ENCODE results near the gene GNAQ.
"Not testable (repeated sequence)": the region's sequence is repeated elsewhere in the genome, so short reads cannot be mapped to it uniquely, and the experiment has no call there.

GNAQ gene

GRCh38 chr9:77726289-77726688 is 305.3 kb downstream of the GNAQ start:
- H3K4me3 ChIP-seq (ENCODE audit: low read depth, low read length) = no peak overlapping the region
- TF ChIP-seq CTCF (IDR thresholded peaks at IDR 0.05; ENCODE audit: insufficient read depth, low read depth, low read length, missing control alignments) = no peak
- DNase-seq (ENCODE audit: low read depth) = no peak

GRCh38 chr9:77725820-77726219 is 305.8 kb downstream of the GNAQ start:
- TF ChIP-seq CTCF (IDR thresholded peaks at IDR 0.05; ENCODE audit: insufficient read depth, low read depth, low read length, missing control alignments) = no peak
- DNase-seq (ENCODE audit: low read depth) = peak; percentile 2
- no peak overlapping the region for H3K4me3 ChIP-seq (ENCODE audit: low read depth, low read length)

- no peak for TF ChIP-seq CTCF (IDR thresholded peaks at IDR 0.05; ENCODE audit: insufficient read depth, low read depth, low read length, missing control alignments)
- no peak overlapping the region for H3K4me3 ChIP-seq (ENCODE audit: low read depth, low read length)
- DNase-seq (ENCODE audit: low read depth) = no peak
Observed at GRCh38 chr9:77725046-77725694, 306.4 kb downstream of the GNAQ start.

- not testable (repeated sequence) for DNase-seq (ENCODE audit: low read depth); H3K4me3 ChIP-seq (ENCODE audit: low read depth, low read length)
Observed at GRCh38 chr9:77721156-77721555, 310.5 kb downstream of the GNAQ start.

GRCh38 chr9:77719321-77719720 is 312.3 kb downstream of the GNAQ start:
- no peak for TF ChIP-seq CTCF (IDR thresholded peaks at IDR 0.05; ENCODE audit: insufficient read depth, low read depth, low read length, missing control alignments)
- no peak overlapping the region for H3K4me3 ChIP-seq (ENCODE audit: low read depth, low read length)
- DNase-seq (ENCODE audit: low read depth) = no peak

DNA sequence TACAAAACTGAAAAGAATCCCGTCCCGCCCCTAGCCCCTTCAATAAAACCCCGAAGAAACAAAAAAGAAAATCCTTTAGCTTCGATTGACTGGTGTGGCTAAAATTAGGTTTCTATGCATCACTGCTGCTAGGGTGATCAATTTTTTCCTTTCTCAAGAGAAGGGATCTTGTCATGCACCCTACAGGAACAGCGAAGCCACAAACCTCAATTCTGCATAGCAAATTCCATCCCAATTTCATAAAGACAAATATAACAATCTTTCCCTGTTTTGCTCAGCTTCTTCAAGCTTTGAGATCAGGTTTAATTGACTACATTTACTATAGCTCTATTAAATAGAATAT is 313.3 kb downstream of the GNAQ start:
- not testable (repeated sequence) for H3K4me3 ChIP-seq (ENCODE audit: low read depth, low read length); DNase-seq (ENCODE audit: low read depth)

DNA sequence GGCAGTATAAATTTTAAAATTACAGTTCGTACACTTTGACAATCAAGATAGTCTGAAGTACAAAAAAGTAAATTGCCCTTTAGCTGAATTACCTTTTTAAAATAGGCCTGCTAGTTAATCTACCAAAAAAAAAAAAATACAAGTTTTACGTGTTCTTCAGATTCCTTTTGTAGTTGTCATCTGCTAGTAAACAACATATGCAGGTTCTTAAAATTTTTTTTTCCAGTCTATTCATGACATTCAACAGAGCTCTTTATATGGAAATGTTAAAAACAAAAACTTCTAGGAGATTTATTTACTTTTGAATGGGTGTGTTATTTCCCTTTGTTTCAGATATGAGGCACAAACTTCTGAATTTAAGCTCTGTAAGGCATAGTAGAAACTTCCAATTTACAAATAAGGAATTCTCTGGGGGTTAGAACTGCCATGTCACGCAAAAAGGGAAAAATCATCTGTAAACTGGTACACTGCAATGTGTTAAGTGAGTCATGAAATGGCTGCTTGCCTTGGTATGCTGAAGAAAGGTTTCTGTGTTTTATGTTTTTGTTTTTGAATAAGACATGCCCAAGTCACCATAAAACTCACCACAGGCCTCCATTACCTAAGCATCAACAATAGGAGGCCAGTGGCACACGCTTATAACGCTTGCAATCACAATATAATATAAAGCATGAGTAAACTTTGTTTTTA is 313.9 kb downstream of the GNAQ start:
- DNase-seq (ENCODE audit: low read depth); H3K4me3 ChIP-seq (ENCODE audit: low read depth, low read length): not testable (repeated sequence)

DNA sequence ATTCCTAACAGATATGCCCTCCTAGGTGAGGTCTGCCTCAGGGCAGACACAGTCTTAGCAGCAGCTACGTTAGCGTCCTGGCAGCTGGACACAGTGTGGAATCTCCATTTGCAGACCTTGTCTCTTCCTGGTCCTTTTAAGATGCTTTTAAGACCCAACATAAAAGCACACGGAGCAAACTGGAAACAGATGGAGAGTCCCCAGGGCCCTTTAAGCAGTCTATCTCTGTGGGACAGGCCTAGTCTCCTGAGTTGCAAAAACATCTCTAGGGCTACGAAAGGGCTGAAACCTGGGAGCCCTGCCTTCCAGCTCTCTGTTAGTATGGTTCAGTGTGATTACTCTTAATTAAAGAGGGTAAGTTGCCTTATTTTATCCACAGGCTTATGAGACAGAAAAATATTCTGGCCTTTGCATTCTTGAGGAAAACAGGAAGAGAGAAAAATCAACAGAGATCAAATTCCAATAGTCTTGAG is 317.5 kb downstream of the GNAQ start:
- no peak overlapping the region for H3K4me3 ChIP-seq (ENCODE audit: low read depth, low read length)
- DNase-seq (ENCODE audit: low read depth) = no peak

More for the DNA sequence above, 317.5 kb downstream of the GNAQ start:
- no peak for TF ChIP-seq CTCF (IDR thresholded peaks at IDR 0.05; ENCODE audit: insufficient read depth, low read depth, low read length, missing control alignments)
